ENCODE data around the gene MYADM.

The MYADM gene

DNA sequence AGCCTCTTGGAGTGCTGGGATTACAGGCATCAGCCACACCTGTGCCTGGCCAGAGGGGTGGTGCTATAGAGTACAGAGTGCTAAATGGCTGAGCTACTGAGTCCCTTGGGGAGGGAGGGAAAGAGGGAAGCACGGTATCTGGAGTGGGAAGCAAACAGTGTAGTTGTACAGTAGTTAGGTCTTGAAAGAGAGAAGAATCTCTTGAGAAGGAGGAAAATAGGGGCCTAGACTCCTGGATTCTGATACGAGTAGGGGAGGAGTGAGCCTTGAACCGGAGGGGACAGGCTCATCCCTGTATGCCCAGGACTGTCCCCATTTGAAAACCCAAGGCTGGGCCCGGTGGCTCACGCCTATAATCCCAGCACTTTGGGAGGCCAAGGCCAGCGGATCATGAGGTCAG, 5.1 kb downstream of the MYADM start:
- Histone ChIP-seq H2AFZ (ENCODE audit: insufficient read depth, low read length, poor library complexity) (no peak overlapping the region), H3K4me3 (ENCODE audit: low read depth, low read length) (no peak overlapping the region), H3K27me3 (ENCODE audit: insufficient read depth, low read length) (no peaks in the 10 kb centered on the region), H4K91ac (ENCODE audit: low read depth, low read length) (no peak overlapping the region), H3K18ac (ENCODE audit: low read length) (no peak overlapping the region), H3K9ac (ENCODE audit: low read length) (no peak overlapping the region), H3K9me3 (ENCODE audit: insufficient read depth, low read depth, low read length) (peaks cover 4% of the 10 kb centered on the region), H2AK5ac (ENCODE audit: low read length) (no peak overlapping the region), H2BK120ac (ENCODE audit: insufficient read depth, low read length, poor library complexity) (no peak overlapping the region), H3K14ac (ENCODE audit: low read length) (no peak overlapping the region), H3K36me3 (ENCODE audit: control insufficient read depth in 1 of 2, insufficient read depth in 2 of 2, low read length in 2 of 2) (peaks cover 47 to 51% of the 10 kb centered on the region in 2 experiments), H3K4ac (ENCODE audit: low read depth, low read length) (no peak overlapping the region), H4K12ac (ENCODE audit: low read depth, low read length) (no peak overlapping the region), H3K23ac (ENCODE audit: low read length) (no peak overlapping the region), H3K4me1 (ENCODE audit: control insufficient read depth in 1 of 2, insufficient read depth in 2 of 2, low read length in 2 of 2) (peaks cover 0 to 2% of the 10 kb centered on the region in 2 experiments), H3K79me2 (ENCODE audit: control insufficient read depth, insufficient read depth, low read length, poor library complexity) (peaks cover 17% of the 10 kb centered on the region), H2BK12ac (ENCODE audit: low read length) (no peak overlapping the region), H3K27ac (ENCODE audit: low read depth, low read length) (no peak overlapping the region), H2BK5ac (ENCODE audit: low read depth, low read length, poor library complexity) (no peak overlapping the region), H3K79me1 (ENCODE audit: low read length) (peaks cover 12% of the 10 kb centered on the region), H4K8ac (ENCODE audit: low read depth, low read length) (no peak overlapping the region), H3K4me2 (ENCODE audit: low read length) (no peak overlapping the region)
- WGBS (ENCODE audit: extremely low coverage, insufficient coverage, insufficient read length), result no CpG with 5 or more reads among the region's 6 CpGs
- peak in 1 of 2 donors; percentile 27 for DNase-seq

DNA sequence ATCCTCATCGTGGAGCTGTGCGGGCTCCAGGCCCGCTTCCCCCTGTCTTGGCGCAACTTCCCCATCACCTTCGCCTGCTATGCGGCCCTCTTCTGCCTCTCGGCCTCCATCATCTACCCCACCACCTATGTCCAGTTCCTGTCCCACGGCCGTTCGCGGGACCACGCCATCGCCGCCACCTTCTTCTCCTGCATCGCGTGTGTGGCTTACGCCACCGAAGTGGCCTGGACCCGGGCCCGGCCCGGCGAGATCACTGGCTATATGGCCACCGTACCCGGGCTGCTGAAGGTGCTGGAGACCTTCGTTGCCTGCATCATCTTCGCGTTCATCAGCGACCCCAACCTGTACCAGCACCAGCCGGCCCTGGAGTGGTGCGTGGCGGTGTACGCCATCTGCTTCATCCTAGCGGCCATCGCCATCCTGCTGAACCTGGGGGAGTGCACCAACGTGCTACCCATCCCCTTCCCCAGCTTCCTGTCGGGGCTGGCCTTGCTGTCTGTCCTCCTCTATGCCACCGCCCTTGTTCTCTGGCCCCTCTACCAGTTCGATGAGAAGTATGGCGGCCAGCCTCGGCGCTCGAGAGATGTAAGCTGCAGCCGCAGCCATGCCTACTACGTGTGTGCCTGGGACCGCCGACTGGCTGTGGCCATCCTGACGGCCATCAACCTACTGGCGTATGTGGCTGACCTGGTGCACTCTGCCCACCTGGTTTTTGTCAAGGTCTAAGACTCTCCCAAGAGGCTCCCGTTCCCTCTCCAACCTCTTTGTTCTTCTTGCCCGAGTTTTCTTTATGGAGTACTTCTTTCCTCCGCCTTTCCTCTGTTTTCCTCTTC, 6.3 kb downstream of the MYADM start:
- no peak overlapping the region for H4K91ac ChIP-seq (ENCODE audit: low read depth, low read length)
- no peak overlapping the region for H4K8ac ChIP-seq (ENCODE audit: low read depth, low read length)
- H3K79me1 ChIP-seq (ENCODE audit: low read length), result peaks cover 2% of the 10 kb centered on the region
- no peak overlapping the region for H2AFZ ChIP-seq (ENCODE audit: insufficient read depth, low read length, poor library complexity)
- no peak overlapping the region for H2BK12ac ChIP-seq (ENCODE audit: low read length)
- H3K27me3 ChIP-seq (ENCODE audit: insufficient read depth, low read length), result no peaks in the 10 kb centered on the region
- DNase-seq, result no peak
- H3K4me2 ChIP-seq (ENCODE audit: low read length), result no peak overlapping the region
- no peak overlapping the region for H3K27ac ChIP-seq (ENCODE audit: low read depth, low read length)
- H3K4me3 ChIP-seq (ENCODE audit: low read depth, low read length), result no peak overlapping the region
- no peak overlapping the region for H2AK5ac ChIP-seq (ENCODE audit: low read length)
- peak overlapping the region; percentile 18 for H3K18ac ChIP-seq (ENCODE audit: low read length)
- no peak overlapping the region for H3K23ac ChIP-seq (ENCODE audit: low read length)
- no CpG with 5 or more reads among the region's 51 CpGs for WGBS (ENCODE audit: extremely low coverage, insufficient coverage, insufficient read length)
- H2BK5ac ChIP-seq (ENCODE audit: low read depth, low read length, poor library complexity), result no peak overlapping the region
- H3K36me3 ChIP-seq (ENCODE audit: control insufficient read depth in 1 of 2, insufficient read depth in 2 of 2, low read length in 2 of 2), result peaks cover 47 to 51% of the 10 kb centered on the region in 2 experiments
- H3K4ac ChIP-seq (ENCODE audit: low read depth, low read length), result no peak overlapping the region
- peaks cover 4% of the 10 kb centered on the region for H3K9me3 ChIP-seq (ENCODE audit: insufficient read depth, low read depth, low read length)
- no peak overlapping the region for H3K14ac ChIP-seq (ENCODE audit: low read length)
- no peak overlapping the region for H2BK120ac ChIP-seq (ENCODE audit: insufficient read depth, low read length, poor library complexity)
- no peak overlapping the region for H4K12ac ChIP-seq (ENCODE audit: low read depth, low read length)
- peaks cover 6% of the 10 kb centered on the region for H3K79me2 ChIP-seq (ENCODE audit: control insufficient read depth, insufficient read depth, low read length, poor library complexity)
- H3K4me1 ChIP-seq (ENCODE audit: control insufficient read depth in 1 of 2, insufficient read depth in 2 of 2, low read length in 2 of 2), result peaks cover 3 to 5% of the 10 kb centered on the region in 2 experiments
- no peak overlapping the region for H3K9ac ChIP-seq (ENCODE audit: low read length)

DNA sequence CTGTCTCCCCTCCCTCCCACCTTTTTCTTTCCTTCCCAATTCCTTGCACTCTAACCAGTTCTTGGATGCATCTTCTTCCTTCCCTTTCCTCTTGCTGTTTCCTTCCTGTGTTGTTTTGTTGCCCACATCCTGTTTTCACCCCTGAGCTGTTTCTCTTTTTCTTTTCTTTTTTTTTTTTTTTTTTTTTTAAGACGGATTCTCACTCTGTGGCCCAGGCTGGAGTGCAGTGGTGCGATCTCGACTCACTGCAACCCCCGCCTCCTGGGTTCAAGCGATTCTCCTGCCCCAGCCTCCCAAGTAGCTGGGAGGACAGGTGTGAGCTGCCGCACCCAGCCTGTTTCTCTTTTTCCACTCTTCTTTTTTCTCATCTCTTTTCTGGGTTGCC, 6.9 kb downstream of the MYADM start:
- no peak for DNase-seq
- Histone ChIP-seq H3K9ac (ENCODE audit: low read length) (no peak overlapping the region), H3K4me2 (ENCODE audit: low read length) (no peak overlapping the region), H3K14ac (ENCODE audit: low read length) (no peak overlapping the region), H2BK5ac (ENCODE audit: low read depth, low read length, poor library complexity) (no peak overlapping the region), H2BK12ac (ENCODE audit: low read length) (no peak overlapping the region), H2BK120ac (ENCODE audit: insufficient read depth, low read length, poor library complexity) (no peak overlapping the region), H2AFZ (ENCODE audit: insufficient read depth, low read length, poor library complexity) (no peak overlapping the region), H4K12ac (ENCODE audit: low read depth, low read length) (no peak overlapping the region), H3K79me1 (ENCODE audit: low read length) (peaks cover 3% of the 10 kb centered on the region), H4K8ac (ENCODE audit: low read depth, low read length) (no peak overlapping the region), H3K18ac (ENCODE audit: low read length) (no peak overlapping the region), H3K79me2 (ENCODE audit: control insufficient read depth, insufficient read depth, low read length, poor library complexity) (peaks cover 4% of the 10 kb centered on the region), H3K4me3 (ENCODE audit: low read depth, low read length) (no peak overlapping the region), H4K91ac (ENCODE audit: low read depth, low read length) (no peak overlapping the region), H3K23ac (ENCODE audit: low read length) (no peak overlapping the region), H3K4me1 (ENCODE audit: control insufficient read depth in 1 of 2, insufficient read depth in 2 of 2, low read length in 2 of 2) (peaks cover 4 to 5% of the 10 kb centered on the region in 2 experiments), H3K36me3 (ENCODE audit: control insufficient read depth in 1 of 2, insufficient read depth in 2 of 2, low read length in 2 of 2) (peaks cover 47 to 51% of the 10 kb centered on the region in 2 experiments), H3K4ac (ENCODE audit: low read depth, low read length) (no peak overlapping the region), H3K27ac (ENCODE audit: low read depth, low read length) (no peak overlapping the region), H2AK5ac (ENCODE audit: low read length) (no peak overlapping the region), H3K27me3 (ENCODE audit: insufficient read depth, low read length) (no peaks in the 10 kb centered on the region), H3K9me3 (ENCODE audit: insufficient read depth, low read depth, low read length) (peaks cover 4% of the 10 kb centered on the region)
- WGBS (ENCODE audit: extremely low coverage, insufficient coverage, insufficient read length), result no CpG with 5 or more reads among the region's 6 CpGs

DNA sequence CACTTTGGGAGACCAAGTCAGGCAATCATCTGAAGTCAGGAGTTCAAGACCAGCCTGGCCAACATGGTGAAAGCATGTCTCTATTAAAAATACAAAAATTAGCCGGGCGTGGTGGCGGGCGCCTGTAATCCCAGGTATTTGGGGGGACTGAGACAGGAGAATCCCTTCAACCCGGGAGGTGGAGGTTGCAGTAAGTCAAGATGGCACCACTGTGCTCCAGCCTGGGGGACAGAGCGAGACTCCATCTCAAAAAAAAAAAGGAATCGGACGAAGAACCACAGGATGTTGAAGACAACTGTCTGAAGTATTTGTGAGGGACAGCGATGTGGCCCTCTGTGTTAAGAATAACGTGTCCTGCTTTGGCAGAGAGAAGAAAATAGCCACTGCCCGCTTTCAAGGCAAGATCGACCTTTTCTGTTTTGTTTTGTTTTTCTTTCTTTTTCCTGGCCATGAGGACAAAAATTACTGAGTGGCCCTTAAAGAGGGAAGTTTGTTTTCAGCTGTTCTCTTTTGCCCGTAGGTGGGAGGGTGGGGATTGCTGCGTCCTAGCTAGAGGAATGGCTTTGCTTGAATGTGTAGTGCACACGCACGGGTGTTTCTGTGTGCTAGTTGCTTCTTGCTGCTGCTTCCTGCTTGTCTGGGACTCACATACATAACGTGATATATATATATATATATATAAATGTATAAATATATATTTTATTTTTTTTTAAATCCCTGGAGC, 8.1 kb downstream of the MYADM start:
- Histone ChIP-seq H3K27me3 (ENCODE audit: insufficient read depth, low read length) (no peaks in the 10 kb centered on the region), H2BK120ac (ENCODE audit: insufficient read depth, low read length, poor library complexity) (no peak overlapping the region), H4K8ac (ENCODE audit: low read depth, low read length) (no peak overlapping the region), H3K4me3 (ENCODE audit: low read depth, low read length) (no peak overlapping the region), H4K91ac (ENCODE audit: low read depth, low read length) (no peak overlapping the region), H3K79me2 (ENCODE audit: control insufficient read depth, insufficient read depth, low read length, poor library complexity) (peaks cover 3% of the 10 kb centered on the region), H3K27ac (ENCODE audit: low read depth, low read length) (no peak overlapping the region), H2AK5ac (ENCODE audit: low read length) (no peak overlapping the region), H2BK12ac (ENCODE audit: low read length) (no peak overlapping the region), H3K4ac (ENCODE audit: low read depth, low read length) (no peak overlapping the region), H3K14ac (ENCODE audit: low read length) (no peak overlapping the region), H2AFZ (ENCODE audit: insufficient read depth, low read length, poor library complexity) (no peak overlapping the region), H3K9ac (ENCODE audit: low read length) (no peak overlapping the region), H4K12ac (ENCODE audit: low read depth, low read length) (no peak overlapping the region), H3K79me1 (ENCODE audit: low read length) (peaks cover 4% of the 10 kb centered on the region), H3K4me1 (ENCODE audit: control insufficient read depth in 1 of 2, insufficient read depth in 2 of 2, low read length in 2 of 2) (peaks cover 4 to 5% of the 10 kb centered on the region in 2 experiments), H3K9me3 (ENCODE audit: insufficient read depth, low read depth, low read length) (peaks cover 4% of the 10 kb centered on the region), H3K4me2 (ENCODE audit: low read length) (no peak overlapping the region), H3K18ac (ENCODE audit: low read length) (no peak overlapping the region), H3K23ac (ENCODE audit: low read length) (no peak overlapping the region), H2BK5ac (ENCODE audit: low read depth, low read length, poor library complexity) (no peak overlapping the region), H3K36me3 (ENCODE audit: control insufficient read depth in 1 of 2, insufficient read depth in 2 of 2, low read length in 2 of 2) (peaks cover 43 to 45% of the 10 kb centered on the region in 2 experiments)
- peak in 1 of 2 donors; percentile 17 for DNase-seq
- no CpG with 5 or more reads among the region's 17 CpGs for WGBS (ENCODE audit: extremely low coverage, insufficient coverage, insufficient read length)

Measured in trophoblast cell (in vitro differentiated cells and primary cell).